ENCODE results near the gene SH2D4B. TPM values are rescaled to one million over a fixed set of nuclear protein-coding genes. Genes with fewer than 3 reads are reported as not detected.

Gene SH2D4B
- polyA plus RNA-seq, 4 donors, result 0.11 to 0.46 (median 0.15) TPM

DNA sequence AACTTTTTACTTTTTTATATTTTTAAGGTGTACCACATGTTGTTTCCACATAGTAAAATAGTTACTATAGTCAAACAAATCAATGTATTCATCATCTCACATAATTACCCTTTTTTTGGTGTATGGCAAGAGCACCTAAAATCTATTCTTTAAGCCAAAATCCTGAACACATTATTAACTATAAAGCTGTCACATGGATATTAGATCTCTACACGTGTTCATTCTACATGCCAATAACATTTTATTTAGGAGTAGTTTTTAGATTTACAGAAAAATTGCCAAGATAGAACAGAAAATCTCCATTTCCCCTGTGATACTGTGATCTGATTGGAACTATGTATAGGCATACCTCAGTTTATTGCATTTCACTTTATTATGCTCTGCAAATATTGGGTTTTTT is 137.1 kb downstream of the SH2D4B start:
- no peak for DNase-seq (ENCODE audit: low read depth in 4 of 4, low spot score in 3 of 4)

DNA sequence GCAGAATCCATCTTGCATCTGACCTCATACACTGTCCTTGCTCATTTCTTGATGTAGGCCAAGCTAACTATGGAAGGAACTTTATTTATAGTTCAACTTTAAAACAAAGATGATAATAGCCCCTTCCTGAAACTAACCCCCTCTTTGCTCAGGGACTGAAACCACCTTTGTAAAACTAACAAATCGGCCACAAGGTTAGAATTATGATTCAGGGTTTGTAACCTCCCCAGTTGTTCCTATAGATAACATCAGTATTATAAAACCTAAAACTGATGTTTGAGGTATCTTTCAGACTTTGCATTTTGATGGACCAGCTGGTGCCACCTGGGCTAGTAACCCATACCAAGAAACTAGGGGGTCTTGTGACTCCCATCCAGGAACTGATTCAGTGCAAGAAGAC is 143.4 kb downstream of the SH2D4B start:
- DNase-seq (ENCODE audit: low read depth in 4 of 4, low spot score in 3 of 4), result no peak

DNA sequence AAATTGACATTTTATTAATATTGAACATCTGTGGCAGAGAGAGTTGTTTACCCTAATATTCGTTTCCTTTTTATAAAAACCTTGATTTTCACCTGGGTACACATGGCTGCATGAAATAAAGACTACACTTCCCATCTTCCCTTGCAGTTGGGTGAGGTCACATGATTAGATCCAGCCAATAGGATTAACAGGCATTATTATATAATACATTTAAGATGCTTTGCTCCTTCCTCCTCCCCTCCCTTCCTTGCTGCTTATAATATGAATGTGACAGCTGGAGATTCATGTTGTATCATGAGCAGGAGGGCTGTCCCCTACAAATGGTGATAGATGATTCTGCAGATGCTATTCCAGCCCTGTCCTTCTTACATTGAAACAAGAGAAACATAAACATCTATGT is 146.6 kb downstream of the SH2D4B start:
- no peak for DNase-seq (ENCODE audit: low read depth in 4 of 4, low spot score in 3 of 4)

DNA sequence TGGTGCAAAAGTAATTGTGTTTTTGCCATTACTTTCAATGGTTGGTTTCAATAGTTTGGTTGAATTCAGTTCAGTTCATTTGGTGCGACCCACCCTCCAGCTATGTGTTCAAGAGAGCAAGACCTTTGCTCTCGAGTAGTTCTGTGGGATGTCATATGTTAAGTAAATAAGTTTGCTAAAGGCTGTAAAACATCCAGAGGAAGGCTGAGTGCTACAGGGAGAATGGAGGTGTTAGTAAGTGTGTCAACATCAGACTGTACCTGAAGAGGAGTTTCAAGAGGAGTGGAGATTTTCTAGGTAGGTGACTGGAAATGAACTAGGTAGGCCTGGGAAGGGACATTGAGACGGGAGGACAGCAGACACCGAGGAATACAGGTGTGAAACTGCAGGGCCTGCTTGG is 147.7 kb downstream of the SH2D4B start:
- no peak for DNase-seq (ENCODE audit: low read depth in 4 of 4, low spot score in 3 of 4)

DNA sequence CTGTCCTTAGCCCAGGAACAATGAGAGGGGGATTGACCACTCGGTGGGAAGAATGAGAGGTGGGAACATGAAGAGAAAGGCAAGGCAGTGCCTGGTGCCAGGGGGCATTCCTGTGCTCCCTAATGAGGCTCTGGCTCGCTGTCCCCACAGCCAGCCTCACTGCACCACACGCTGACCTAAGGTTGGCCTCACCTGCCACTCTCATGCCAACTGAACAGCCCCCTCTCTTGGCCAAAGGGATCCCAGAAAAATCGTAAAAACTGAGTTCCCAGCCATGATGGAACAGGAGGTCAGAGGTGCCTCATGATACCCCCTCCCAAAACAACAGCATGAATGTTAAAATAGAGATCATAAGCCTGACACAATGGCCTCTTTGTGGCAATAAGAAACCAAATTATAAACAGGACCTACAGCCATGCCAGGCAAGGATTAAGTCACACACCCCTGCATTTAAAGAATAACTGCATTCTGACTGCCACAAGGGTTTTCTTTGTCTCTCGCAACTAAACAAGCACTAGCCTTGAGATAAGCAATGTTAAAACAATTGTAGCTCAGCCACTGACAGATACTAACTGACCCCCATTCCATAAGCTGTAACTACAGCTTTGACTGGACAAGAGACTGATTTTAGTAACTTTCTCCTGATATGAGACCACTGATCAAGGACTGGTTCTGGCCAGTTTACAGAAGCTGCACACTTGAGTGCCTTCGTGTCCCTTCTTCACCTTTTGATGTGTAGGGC is 149.2 kb downstream of the SH2D4B start:
- no peak for DNase-seq (ENCODE audit: low read depth in 4 of 4, low spot score in 3 of 4)

DNA sequence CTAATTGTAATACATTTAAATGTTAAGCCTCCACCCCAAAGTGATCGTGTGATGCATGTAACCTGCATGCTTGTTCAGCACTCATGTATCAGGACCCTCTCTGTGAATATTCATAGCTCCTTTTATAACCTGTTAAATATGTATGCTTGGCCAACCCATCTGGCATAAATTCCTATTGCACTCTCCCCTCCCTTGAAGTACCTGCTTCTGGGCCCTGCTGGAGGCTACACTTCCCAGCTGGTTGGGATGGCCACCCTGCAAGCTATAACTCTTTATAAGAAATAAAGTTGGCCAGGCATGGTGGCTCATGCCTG is 149.7 kb downstream of the SH2D4B start:
- no peak for DNase-seq (ENCODE audit: low read depth in 4 of 4, low spot score in 3 of 4)

DNA sequence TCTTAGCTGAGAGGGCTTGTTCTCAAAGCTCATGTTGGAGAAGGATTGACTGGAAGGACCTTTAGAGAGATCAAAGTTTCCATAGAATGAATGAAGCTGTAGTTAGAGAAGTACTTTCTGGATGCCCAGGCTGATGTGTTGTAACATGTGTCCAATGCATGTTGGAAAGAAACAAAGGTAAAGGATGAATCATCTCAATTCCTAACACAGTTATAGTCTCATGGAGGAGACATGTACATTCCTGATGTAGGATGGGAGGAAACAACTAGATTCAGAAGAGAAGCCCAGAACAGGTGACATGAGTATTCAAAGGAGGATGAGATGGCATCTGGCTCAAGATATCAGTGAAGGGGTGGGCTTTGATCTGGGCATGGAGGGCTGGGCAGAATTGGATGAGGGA is 152.7 kb downstream of the SH2D4B start:
- DNase-seq (ENCODE audit: low read depth in 4 of 4, low spot score in 3 of 4), result no peak

DNA sequence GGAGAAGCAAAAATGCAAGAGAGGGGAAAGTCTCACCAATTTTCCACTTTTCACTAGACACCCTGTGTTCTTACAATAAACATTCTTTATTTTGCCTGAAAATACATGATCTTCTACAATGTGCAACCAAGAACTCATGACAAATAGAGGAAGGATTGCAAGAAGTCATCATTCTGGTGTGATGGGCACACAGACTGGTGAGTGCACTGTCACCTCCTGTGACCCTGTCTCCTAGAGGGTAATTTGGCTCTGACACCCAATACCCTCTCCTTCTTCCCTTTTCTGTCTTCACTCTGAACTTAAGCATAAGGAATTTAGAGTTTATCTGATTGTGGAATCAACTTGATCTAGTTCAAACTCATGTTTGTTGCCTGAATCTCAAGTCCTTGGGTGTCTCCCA is 153.7 kb downstream of the SH2D4B start:
- no peak for DNase-seq (ENCODE audit: low read depth in 4 of 4, low spot score in 3 of 4)

DNA sequence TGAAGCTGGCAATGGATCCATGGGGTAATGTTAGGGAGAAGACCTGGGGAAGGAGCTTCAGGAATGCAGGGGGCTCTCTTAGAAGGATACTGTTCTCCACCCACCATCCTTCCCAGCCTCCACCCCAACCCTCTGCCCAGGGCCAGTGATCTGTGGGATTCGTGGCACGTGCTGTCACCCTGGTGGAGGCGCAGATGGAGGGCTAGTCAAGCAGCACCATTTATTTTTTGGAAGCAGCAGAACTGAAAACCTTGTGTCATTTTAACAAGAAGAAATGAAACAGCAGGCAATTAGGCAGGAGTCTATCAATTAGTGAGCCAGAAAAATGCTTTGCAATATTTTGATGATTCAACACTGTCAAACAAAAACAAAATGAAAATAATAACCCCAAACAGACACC is 155.9 kb downstream of the SH2D4B start:
- no peak for DNase-seq (ENCODE audit: low read depth in 4 of 4, low spot score in 3 of 4)

DNA sequence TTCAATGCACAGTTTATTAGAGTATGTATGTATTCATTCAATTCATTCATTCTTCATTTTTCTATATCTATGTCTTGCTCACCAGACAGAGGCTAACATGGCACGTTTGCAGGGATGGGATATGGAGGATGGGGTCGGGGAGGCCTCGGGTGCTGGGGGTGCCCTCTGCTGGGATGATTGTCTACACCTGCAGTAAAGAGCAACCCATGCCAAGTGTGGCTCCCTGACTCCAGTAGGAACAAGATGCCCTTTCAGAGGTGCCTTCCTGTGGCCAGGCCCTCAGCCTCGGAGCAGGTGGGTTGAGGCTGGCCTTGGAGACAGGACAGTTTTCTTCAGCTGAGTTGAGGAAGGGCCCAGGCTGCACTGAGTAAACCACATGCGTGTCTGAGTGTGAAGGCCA is 157.2 kb downstream of the SH2D4B start:
- DNase-seq (ENCODE audit: low read depth in 4 of 4, low spot score in 3 of 4), result no peak

Other genes starting within 250 kb of the SH2D4B start
- gene MAT1A, start 248.2 kb upstream of the SH2D4B start, polyA plus RNA-seq (ENCODE audit: insufficient read length in 4 of 4), result 1 to 10 TPM in 3 of 4 donors, under 1 TPM in 1; 0.90 to 1.5 (median 1.3) TPM
- gene DYDC1, start 181.1 kb upstream of the SH2D4B start, polyA plus RNA-seq (ENCODE audit: insufficient read length in 4 of 4), result under 1 TPM in 3 of 4 donors, not detected in 1; 0.30 to 0.54 (median 0.50) TPM
- 1 to 10 TPM in 2 of 4 donors, under 1 TPM in 2; 0.22 to 2.4 (median 1.1) TPM for gene DYDC2, start 181.1 kb upstream of the SH2D4B start, polyA plus RNA-seq (ENCODE audit: insufficient read length in 4 of 4)
- gene PRXL2A, start 129.4 kb upstream of the SH2D4B start, polyA plus RNA-seq (ENCODE audit: insufficient read length in 4 of 4), result 100 to 1,000 TPM; 115 to 128 (median 121) TPM
- gene TSPAN14, start 83.6 kb upstream of the SH2D4B start, polyA plus RNA-seq (ENCODE audit: insufficient read length in 4 of 4), result 100 to 1,000 TPM in 1 of 4 donors, 10 to 100 TPM in 3; 83.7 to 101 (median 91.8) TPM